Cardiac fibroblast (primary cell): Measurements from ENCODE around the gene HMGN4.
A peak's percentile ranks its signal among the peaks of the same experiment; 100 is the strongest.

Experiments
- DNase-seq, 2 donors: peaks; one replicate each; pipeline versions ENCODE4 v3.0.0 to v3.0.0-alpha.2; 2010; ENCODE audit warnings: low read depth in 2 of 2
- H3K4me3 ChIP-seq, 2 donors: replicated peaks in 1 of 2; 1 replicate in 1 of 2; 2 replicates in 1 of 2; pipeline ENCODE4 v1.5.1; 2011; ENCODE audit warnings: low read depth in 2 of 2, low read length in 2 of 2, mild to moderate bottlenecking in 2 of 2, moderate library complexity in 1 of 2
- TF ChIP-seq, protein P1 (sequence below): IDR thresholded peaks from one replicate; pipeline ENCODE4 v1.5.1; 2011; ENCODE audit warnings: low read depth, mild to moderate bottlenecking, low read length, inconsistent platforms

The HMGN4 gene

DNA sequence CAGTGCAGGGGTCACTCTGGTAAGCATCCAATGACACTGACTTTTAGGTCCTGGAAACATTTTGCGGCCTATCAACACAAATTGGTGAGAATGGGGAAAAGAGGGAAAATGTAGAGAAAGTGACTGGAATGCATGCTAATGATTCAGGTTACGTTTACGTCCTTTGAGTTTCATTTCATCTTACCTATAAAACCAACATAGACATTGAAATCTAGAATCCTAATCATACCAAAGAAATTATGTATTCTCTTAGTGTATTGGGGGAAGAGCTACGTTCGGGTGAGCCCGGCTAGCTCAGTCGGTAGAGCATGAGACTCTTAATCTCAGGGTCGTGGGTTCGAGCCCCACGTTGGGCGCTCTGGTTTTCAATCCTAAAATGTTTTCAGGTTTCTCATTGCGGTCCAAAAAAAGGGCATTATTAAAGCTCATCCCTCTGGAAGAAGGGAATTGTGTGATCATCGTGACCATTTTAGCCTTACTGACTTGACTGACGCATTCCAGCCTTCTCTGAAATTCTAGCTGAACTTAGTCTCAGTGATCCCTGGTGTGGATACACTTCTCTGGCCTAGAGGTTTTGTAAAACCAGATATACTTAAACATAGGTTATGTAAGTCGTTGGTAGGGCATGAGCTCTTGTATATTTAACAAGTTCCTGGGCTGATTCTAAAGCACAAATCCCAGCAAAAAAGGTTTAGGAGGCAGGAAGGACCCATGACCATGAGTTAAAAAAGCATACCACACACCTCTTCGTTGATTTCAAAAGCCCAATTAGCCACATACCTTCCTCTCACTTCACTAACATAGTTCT, 18.3 kb downstream of the HMGN4 start:
- DNase-seq, result peak; percentile 89 to 97
- TF ChIP-seq, protein P1, sequence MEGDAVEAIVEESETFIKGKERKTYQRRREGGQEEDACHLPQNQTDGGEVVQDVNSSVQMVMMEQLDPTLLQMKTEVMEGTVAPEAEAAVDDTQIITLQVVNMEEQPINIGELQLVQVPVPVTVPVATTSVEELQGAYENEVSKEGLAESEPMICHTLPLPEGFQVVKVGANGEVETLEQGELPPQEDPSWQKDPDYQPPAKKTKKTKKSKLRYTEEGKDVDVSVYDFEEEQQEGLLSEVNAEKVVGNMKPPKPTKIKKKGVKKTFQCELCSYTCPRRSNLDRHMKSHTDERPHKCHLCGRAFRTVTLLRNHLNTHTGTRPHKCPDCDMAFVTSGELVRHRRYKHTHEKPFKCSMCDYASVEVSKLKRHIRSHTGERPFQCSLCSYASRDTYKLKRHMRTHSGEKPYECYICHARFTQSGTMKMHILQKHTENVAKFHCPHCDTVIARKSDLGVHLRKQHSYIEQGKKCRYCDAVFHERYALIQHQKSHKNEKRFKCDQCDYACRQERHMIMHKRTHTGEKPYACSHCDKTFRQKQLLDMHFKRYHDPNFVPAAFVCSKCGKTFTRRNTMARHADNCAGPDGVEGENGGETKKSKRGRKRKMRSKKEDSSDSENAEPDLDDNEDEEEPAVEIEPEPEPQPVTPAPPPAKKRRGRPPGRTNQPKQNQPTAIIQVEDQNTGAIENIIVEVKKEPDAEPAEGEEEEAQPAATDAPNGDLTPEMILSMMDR, result no peak
- peak overlapping the region in 1 of 2 donors; percentile 51 for H3K4me3 ChIP-seq

DNA sequence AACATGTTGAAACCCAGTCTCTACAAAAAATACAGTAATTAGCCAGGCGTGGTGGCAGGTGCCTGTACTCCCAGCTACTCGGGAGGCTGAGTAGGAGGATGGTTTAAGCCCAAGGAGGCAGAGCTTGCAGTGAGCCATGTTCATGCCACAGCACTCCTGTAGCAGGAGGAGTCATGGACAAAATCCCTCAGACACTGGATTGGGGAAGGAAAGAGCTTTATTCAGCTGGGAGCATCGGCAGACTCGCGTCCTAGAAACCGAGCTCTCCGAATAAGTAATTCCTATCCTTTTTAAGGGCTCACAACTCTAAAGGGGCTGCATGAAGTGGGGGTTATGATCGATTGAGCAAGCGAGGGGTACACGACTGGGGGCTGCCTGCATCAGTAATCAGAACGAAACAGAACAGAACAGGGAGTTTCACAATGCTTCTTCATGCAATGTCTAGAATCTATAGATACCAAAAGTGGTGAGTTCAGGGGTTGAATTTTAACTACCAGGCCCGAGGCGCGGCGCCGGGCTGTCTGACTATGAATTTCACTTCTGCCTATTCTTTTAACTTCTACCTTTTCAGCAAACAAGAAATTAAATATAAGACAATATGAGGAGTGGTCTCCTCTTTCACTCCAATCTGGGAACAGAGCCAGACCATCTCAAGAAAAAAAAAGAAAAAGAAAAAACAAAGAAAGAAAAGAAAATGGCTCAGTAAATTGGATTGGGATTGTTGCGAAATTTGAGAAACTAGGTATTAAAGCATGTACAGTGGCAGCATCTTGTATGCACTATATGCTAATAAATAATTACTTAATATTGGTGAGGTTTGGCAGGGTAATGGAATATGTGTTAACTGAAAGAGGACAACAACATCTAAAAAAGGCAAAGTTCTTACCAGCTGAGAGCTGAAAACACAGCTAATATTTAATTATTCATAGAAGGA, 23.6 kb downstream of the HMGN4 start:
- TF ChIP-seq, protein P1, result no peak
- no peak for DNase-seq
- H3K4me3 ChIP-seq, result no peak overlapping the region

DNA sequence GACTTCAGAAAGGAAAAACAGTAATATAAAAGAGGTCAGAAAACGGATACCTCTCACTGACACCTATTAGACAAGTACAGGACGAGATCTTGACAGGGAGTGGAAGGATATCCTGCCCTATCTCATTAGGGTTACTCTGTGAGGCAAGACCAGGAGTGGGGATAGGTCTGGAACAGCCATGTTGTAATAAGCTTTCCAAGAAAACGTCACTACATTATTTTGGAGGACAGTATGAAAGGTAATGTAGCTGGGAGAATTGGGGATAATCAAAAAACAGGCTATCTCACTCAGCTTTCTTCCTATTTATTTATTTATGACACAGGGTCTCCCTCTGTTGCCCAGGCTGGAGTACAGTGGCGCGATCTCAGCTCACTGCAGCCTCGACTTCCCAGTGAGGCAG, 25.3 kb downstream of the HMGN4 start:
- H3K4me3 ChIP-seq, result no peak overlapping the region
- TF ChIP-seq, protein P1, result no peak
- no peak for DNase-seq

DNA sequence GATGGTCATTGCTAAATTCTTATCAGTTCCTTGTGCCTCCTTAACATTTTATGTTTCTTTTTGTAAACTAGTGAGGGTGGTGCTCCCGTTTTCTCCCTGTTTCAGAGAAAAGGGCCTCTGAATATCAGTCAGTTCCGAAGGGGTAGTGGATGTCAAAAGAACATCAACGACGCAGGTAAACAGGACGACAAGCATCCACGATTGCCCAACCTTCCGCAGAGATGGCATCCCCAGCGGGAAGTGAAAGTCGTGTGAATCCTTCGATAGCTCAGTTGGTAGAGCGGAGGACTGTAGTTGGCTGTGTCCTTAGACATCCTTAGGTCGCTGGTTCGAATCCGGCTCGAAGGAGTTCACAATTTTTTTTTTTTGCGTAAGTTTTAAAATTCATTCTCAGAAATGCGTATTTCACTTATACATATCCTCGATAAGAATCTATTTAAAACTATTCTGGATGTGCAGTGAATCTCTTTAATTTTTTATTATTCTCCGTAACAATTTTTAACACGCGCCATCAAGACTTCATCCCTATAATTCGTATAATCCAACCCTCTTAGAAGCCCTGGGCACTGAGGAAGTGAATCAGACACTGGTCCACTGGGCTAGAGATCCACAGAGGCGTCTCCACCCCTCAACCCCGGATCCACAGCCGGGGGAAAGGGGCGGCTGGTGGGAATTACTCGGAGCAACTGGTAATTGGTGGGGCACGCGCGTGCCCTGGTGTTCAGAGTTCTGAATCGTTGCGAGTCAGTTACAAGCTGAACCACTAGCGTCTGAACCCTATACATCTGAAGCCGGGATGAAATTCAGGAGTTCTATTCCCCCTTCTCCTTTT, 30.7 kb downstream of the HMGN4 start:
- TF ChIP-seq, protein P1, result peak; percentile 26
- DNase-seq, result peak; percentile 94 to 95
- peak overlapping the region; percentile 54 to 67 for H3K4me3 ChIP-seq

DNA sequence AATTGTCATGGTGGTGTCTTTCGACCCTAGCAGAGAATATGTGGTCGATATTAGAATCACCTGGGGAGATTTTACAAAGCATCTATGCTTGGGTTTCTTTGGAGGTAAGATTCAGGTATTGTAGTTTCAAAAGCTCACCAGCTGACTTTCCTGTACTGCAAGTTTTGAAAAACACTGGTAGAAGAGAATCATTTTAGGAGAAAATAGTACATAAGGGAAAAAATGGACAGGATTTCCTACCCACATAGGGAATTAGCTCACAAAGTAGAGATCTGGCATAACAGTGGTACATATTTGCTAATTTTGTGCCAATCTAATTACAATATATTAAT, 31.2 kb downstream of the HMGN4 start:
- TF ChIP-seq, protein P1, result peak; percentile 0
- peak overlapping the region; percentile 46 to 54 for H3K4me3 ChIP-seq
- no peak for DNase-seq

DNA sequence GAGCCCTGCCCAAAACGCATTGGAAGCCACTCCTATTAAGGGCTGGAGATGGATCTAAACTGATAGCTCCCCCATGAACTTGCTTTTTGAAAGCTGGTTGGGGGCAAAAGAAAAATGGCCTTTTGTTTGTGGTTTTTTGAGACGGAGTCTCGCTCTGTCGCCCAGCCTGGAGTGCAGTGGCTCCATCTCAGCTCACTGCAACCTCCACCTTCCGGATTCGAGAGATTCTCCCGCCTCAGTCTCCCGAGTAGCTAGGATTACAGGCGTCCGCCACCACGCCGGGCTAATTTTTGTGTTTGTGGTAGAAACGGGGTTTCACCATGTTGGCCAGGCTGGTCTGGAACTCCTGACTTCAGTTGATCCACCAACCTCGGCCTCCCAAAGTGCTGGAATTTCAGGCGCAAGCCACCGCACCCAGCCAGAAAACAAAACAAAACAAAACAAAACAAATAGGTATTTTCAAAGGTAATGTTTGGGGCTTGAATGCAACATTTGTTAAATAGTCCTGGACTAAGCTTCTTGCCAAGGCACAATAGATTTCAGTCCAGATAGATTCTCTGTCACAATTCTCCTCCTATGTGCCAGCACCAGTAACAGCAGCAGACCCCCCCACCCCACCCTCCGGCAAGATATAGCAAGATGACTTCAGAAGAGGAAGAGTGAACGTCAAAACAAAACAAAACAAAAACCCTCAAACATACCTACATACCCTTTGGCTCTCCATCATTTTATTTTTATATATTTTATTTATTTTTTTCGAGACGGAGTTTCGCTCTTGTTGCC, 32.1 kb downstream of the HMGN4 start:
- H3K4me3 ChIP-seq, result no peak overlapping the region
- DNase-seq, result no peak

More for the DNA sequence above, 32.1 kb downstream of the HMGN4 start:
- TF ChIP-seq, protein P1, result no peak
